Tibial artery (tissue), 4 donors: Measurements from ENCODE around the gene CFAP119.

Experiments used
- DNase-seq, 2 donors: peaks; one replicate each; pipeline ENCODE4 v3.0.0-alpha.2; 2019
- H3K27ac ChIP-seq, 2 donors: fragments of 200-600 bp; sonication (generic) in 1 of 2; 1 replicate in 1 of 2; 2 replicates in 1 of 2; pipeline ENCODE4 v1.5.1; 2018 to 2019; ENCODE audit warnings: mild to moderate bottlenecking in 1 of 2
- H3K27me3 ChIP-seq, 2 donors: fragments of 200-600 bp; sonication (generic) in 1 of 2; one replicate each; pipeline versions ENCODE4 v1.5.1 to v1.6.0; 2016 to 2019
- H3K36me3 ChIP-seq, 3 donors: fragments of 200-600 bp; sonication (generic) in 2 of 3; one replicate each; pipeline ENCODE4 v1.5.1; 2016 to 2019; ENCODE audit warnings: mild to moderate bottlenecking in 2 of 3
- H3K4me1 ChIP-seq, 4 donors: fragments of 200-600 bp; sonication (generic) in 2 of 4; 1 replicate in 3 of 4; 2 replicates in 1 of 4; pipeline ENCODE4 v1.5.1; 2016 to 2019
- H3K4me3 ChIP-seq, 2 donors: fragments of 200-600 bp; sonication (generic) in 1 of 2; 1 replicate in 1 of 2; 2 replicates in 1 of 2; pipeline ENCODE4 v1.5.1; 2018 to 2019; ENCODE audit warnings: mild to moderate bottlenecking in 2 of 2
- H3K9me3 ChIP-seq, 3 donors: fragments of 200-600 bp; sonication (generic) in 1 of 3; one replicate each; pipeline ENCODE4 v1.5.1; 2016 to 2019
- CTCF ChIP-seq, 2 experiments: fragments of 200-600 bp in 1 of 2; fragments of 450-650 bp in 1 of 2; IDR thresholded peaks; one replicate each; pipeline ENCODE4 v1.5.1; 2017 to 2019; ENCODE audit warnings: antibody characterized with exemption in 2 of 2, mild to moderate bottlenecking in 1 of 2, moderate library complexity in 1 of 2
- intact Hi-C: fragments of 100-400 bp; cut with DNase I; formaldehyde crosslinking; loops from one replicate; pipeline ENCODE4 v1.15.0; 2023; ENCODE audit warnings: low total_unique reads

Gene CFAP119

GRCh38 chr16:30783280-30784109, 21.6 kb upstream of the CFAP119 start:
- intact Hi-C loops, result no loop called here
- no peak for TF ChIP-seq CTCF (IDR thresholded peaks at IDR 0.05)
- no peak overlapping the region for H3K27ac ChIP-seq
- H3K36me3 ChIP-seq, result peaks cover 21 to 52% (median 26%) of the 10 kb centered on the region in 3 donors
- no peaks in the 10 kb centered on the region for H3K27me3 ChIP-seq
- no peak overlapping the region for H3K4me3 ChIP-seq
- H3K9me3 ChIP-seq, result no peaks in the 10 kb centered on the region
- H3K4me1 ChIP-seq, result peaks cover 0 to 25% (median 16%) of the 10 kb centered on the region in 4 donors
- no peak for DNase-seq

GRCh38 chr16:30782486-30783279, 20.8 kb upstream of the CFAP119 start:
- no peak for DNase-seq
- intact Hi-C loops, result no loop called here

GRCh38 chr16:30780549-30780948, 18.7 kb upstream of the CFAP119 start:
- Histone ChIP-seq H3K4me1 (peaks cover 0 to 23% (median 10%) of the 10 kb centered on the region in 4 donors), H3K27ac (no peak overlapping the region), H3K27me3 (no peaks in the 10 kb centered on the region), H3K4me3 (no peak overlapping the region), H3K9me3 (no peaks in the 10 kb centered on the region), H3K36me3 (peaks cover 21 to 52% (median 26%) of the 10 kb centered on the region in 3 donors)
- intact Hi-C loops, result no loop called here
- DNase-seq, result no peak
- TF ChIP-seq CTCF (IDR thresholded peaks at IDR 0.05), result no peak

More at GRCh38 chr16:30782486-30783279, 20.8 kb upstream of the CFAP119 start:
- Histone ChIP-seq H3K36me3 (peaks cover 21 to 52% (median 26%) of the 10 kb centered on the region in 3 donors), H3K27ac (no peak overlapping the region), H3K4me3 (no peak overlapping the region), H3K9me3 (no peaks in the 10 kb centered on the region), H3K4me1 (peaks cover 0 to 21% (median 14%) of the 10 kb centered on the region in 4 donors), H3K27me3 (no peaks in the 10 kb centered on the region)
- TF ChIP-seq CTCF (IDR thresholded peaks at IDR 0.05), result no peak

- Histone ChIP-seq H3K27ac (no peak overlapping the region), H3K36me3 (peaks cover 21 to 52% (median 26%) of the 10 kb centered on the region in 3 donors), H3K27me3 (no peaks in the 10 kb centered on the region), H3K9me3 (no peaks in the 10 kb centered on the region), H3K4me1 (peaks cover 0 to 21% (median 8%) of the 10 kb centered on the region in 4 donors), H3K4me3 (no peak overlapping the region)
- no peak for DNase-seq
- intact Hi-C loops, result no loop called here
- no peak for TF ChIP-seq CTCF (IDR thresholded peaks at IDR 0.05)
These were observed 18.2 kb upstream of the CFAP119 start for GRCh38 chr16:30780021-30780420.

- no peak for DNase-seq
- no peak overlapping the region for H3K4me3 ChIP-seq
- no peaks in the 10 kb centered on the region for H3K9me3 ChIP-seq
- peaks cover 0 to 22% (median 12%) of the 10 kb centered on the region in 4 donors for H3K4me1 ChIP-seq
- H3K27ac ChIP-seq, result no peak overlapping the region
- intact Hi-C loops, result no loop called here
- TF ChIP-seq CTCF (IDR thresholded peaks at IDR 0.05), result no peak
- no peaks in the 10 kb centered on the region for H3K27me3 ChIP-seq
- H3K36me3 ChIP-seq, result peaks cover 21 to 47% (median 26%) of the 10 kb centered on the region in 3 donors
These were observed 17.7 kb upstream of the CFAP119 start for GRCh38 chr16:30779596-30779995.
